Measurements from ENCODE around the gene DIAPH2. TPM values are rescaled to one million over a fixed set of nuclear protein-coding genes. Genes with fewer than 3 reads are reported as not detected.

The DIAPH2 gene
- total and polyA plus RNA-seq, 2 of the 13 experiments (the other 11 are each of a cell fraction or from before 2014, with no cell fraction given), result 2.1 to 8.5 TPM

DNA sequence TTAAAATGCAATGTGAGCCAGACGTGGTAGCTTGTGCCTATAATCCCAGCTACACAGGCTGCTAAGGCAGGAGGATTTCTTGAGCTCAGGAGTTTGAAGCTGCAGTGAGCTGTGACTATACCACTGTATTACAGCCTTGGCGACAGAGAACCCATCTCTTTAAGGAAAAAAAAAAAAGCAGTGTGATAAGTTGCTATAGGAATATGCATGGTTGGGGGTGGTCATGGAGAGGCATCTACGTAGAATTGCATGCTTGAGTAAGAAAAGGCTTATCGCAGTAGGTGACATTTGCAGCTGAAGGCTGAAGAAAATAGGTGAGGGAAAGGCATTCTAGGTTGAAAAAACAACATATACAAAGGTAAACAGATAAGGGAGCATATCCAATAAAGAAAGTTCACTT is 4.1 kb downstream of the DIAPH2 start:
- H3K27ac ChIP-seq (ENCODE audit: extremely low read length, insufficient read depth, low read length), result no peak overlapping the region
- H2AFZ ChIP-seq (ENCODE audit: low read length), result no peak overlapping the region
- no peaks in the 10 kb centered on the region for H3K79me2 ChIP-seq (ENCODE audit: insufficient read depth, low read length)
- no peak for ATAC-seq
- BruUV-seq (replicated peaks), result no TSS peak
- H3K9me3 ChIP-seq (ENCODE audit: low read length), result no peaks in the 10 kb centered on the region
- POLR2A ChIA-PET, result no interaction called here
- in situ Hi-C loops (cut with HindIII; ENCODE audit: extremely low pct_ligation_motif_present, low pct_unique_long_range_greater_than_20kb) (no loop called here), intact Hi-C loops (cut with micrococcal nuclease; ENCODE audit: unreplicated experiment) (no loop called here)
- peaks cover 12% of the 10 kb centered on the region; the same call in 1 of the 2 replicates for H3K4me1 ChIP-seq (ENCODE audit: insufficient read depth, low read length)
- no peak overlapping the region for H3K4me3 ChIP-seq (replicated peaks in 1 of 3; ENCODE audit: insufficient read depth in 1 of 3, low read depth in 2 of 3, low read length in 3 of 3)
- H4K20me1 ChIP-seq (ENCODE audit: insufficient read depth, low read length), result no peaks in the 10 kb centered on the region
- no peaks in the 10 kb centered on the region; a peak in 1 of 5 replicates for H3K27me3 ChIP-seq (ENCODE audit: control insufficient read depth in 1 of 2, insufficient read depth in 2 of 2, low read length in 2 of 2)
- no peak for TF ChIP-seq RBM22 (optimal IDR thresholded peaks at IDR 0.05; ENCODE audit: low read length)
- TF ChIP-seq ZBTB20 (CRISPR knock-in tag; IDR thresholded peaks at IDR 0.05; ENCODE audit: borderline replicate concordance, low read depth), result no peak
- TF ChIP-seq ZNF251 (CRISPR knock-in tag; IDR thresholded peaks at IDR 0.05), result no peak
- TF ChIP-seq, protein P1, sequence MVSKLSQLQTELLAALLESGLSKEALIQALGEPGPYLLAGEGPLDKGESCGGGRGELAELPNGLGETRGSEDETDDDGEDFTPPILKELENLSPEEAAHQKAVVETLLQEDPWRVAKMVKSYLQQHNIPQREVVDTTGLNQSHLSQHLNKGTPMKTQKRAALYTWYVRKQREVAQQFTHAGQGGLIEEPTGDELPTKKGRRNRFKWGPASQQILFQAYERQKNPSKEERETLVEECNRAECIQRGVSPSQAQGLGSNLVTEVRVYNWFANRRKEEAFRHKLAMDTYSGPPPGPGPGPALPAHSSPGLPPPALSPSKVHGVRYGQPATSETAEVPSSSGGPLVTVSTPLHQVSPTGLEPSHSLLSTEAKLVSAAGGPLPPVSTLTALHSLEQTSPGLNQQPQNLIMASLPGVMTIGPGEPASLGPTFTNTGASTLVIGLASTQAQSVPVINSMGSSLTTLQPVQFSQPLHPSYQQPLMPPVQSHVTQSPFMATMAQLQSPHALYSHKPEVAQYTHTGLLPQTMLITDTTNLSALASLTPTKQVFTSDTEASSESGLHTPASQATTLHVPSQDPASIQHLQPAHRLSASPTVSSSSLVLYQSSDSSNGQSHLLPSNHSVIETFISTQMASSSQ (IDR thresholded peaks at IDR 0.05; ENCODE audit: low read depth), result no peak
- TF ChIP-seq, protein P1 (CRISPR knock-in tag; IDR thresholded peaks at IDR 0.05; ENCODE audit: borderline replicate concordance), result no peak
- TF ChIP-seq CENPX (CRISPR knock-in tag; IDR thresholded peaks at IDR 0.05), result no peak
- CTCF ChIA-PET (ENCODE audit: low intra/inter-chr PET ratio, low total read pairs), result no interaction called here
- 96% methylated on average over 4 of the region's 4 CpGs for WGBS (ENCODE audit: low lambda C conversion rate)
- no peak overlapping the region for H3K4me2 ChIP-seq (ENCODE audit: low read depth, low read length)
- no peak overlapping the region for H3K9ac ChIP-seq (ENCODE audit: insufficient read depth, low read depth, low read length)
- DNase-seq (ENCODE audit: low spot score), result no peak
- H3K36me3 ChIP-seq (replicated peaks in 1 of 2; ENCODE audit: control insufficient read depth in 1 of 2, insufficient read depth in 2 of 2, low read length in 2 of 2), result no peaks in the 10 kb centered on the region
- FAIRE-seq, result no peak

Measured in HepG2 (cell line).